GM10248 (cell line): ENCODE data around the gene PLCH1.

Source experiments
- CTCF ChIA-PET: fragments of 300-600 bp; sonication (Branson Sonifier 250); formaldehyde crosslinking; extraction: SDS; loops from one replicate; lab custom pipeline; 2021; ENCODE audit warnings: antibody characterized with exemption; lab: Yijun Ruan, JAX
- POLR2A ChIA-PET: fragments of 350-650 bp; sonication (Branson Sonifier 250); formaldehyde crosslinking; extraction: SDS; loops from one replicate; lab custom pipeline; 2020; ENCODE audit warnings: antibody characterized with exemption; lab: Yijun Ruan, JAX
- DNase-seq: peaks from one replicate; pipeline ENCODE4 v3.0.0; 2012; ENCODE audit errors: extremely low spot score
- TF ChIP-seq, protein P1 (sequence below): IDR thresholded peaks from 2 replicates; pipeline ENCODE4 v1.5.1; 2012; ENCODE audit warnings: mild to moderate bottlenecking, low read depth; ENCODE audit errors: extremely low read depth, missing control alignments, control extremely low read depth

The PLCH1 gene

GRCh38 chr3:155746703-155747102, 1.8 kb upstream of the PLCH1 start:
- DNase-seq: no peak
- TF ChIP-seq, protein P1, sequence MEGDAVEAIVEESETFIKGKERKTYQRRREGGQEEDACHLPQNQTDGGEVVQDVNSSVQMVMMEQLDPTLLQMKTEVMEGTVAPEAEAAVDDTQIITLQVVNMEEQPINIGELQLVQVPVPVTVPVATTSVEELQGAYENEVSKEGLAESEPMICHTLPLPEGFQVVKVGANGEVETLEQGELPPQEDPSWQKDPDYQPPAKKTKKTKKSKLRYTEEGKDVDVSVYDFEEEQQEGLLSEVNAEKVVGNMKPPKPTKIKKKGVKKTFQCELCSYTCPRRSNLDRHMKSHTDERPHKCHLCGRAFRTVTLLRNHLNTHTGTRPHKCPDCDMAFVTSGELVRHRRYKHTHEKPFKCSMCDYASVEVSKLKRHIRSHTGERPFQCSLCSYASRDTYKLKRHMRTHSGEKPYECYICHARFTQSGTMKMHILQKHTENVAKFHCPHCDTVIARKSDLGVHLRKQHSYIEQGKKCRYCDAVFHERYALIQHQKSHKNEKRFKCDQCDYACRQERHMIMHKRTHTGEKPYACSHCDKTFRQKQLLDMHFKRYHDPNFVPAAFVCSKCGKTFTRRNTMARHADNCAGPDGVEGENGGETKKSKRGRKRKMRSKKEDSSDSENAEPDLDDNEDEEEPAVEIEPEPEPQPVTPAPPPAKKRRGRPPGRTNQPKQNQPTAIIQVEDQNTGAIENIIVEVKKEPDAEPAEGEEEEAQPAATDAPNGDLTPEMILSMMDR: no peak
- CTCF ChIA-PET: interaction anchor here (1.2 kb wide), 1 partner anchor 12 kb away, joined by 3 read pairs; no protein-coding TSS in a partner anchor
- POLR2A ChIA-PET: no interaction called here

- ChIA-PET POLR2A (no interaction called here), CTCF (interaction anchor here (1.2 kb wide), 1 partner anchor 13 kb away, joined by 3 read pairs; no protein-coding TSS in a partner anchor)
Observed at GRCh38 chr3:155745795-155746550, 1.1 kb upstream of the PLCH1 start.

DNA sequence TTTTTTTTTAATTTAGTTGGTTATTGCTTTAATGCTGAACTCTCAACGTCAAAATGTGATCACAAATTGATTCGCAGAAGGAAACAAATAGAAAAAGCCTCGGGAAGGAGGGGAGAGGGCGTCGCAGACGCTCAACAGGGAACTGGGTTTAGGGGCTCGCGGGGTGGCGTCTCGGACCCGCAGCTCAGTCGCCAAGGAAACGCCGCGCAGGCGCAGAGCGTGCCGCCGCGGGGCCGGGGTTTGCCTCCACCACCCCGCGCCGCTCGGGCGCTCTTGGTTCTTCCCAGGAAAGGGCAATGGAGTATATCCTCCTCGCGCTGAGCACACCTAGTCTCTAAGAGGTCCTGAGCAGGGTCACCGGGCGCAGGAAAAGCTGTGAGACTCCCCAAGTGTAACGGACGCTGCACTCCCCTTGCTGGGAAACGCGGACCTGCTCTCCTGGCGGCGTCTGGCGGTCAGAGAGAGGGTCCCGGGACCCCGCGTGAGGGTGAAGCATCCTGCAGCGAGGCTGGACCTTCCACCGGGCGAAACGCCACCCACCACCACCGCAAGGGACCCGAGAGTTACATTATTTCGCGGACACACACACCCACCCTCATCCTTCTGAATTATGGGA, 753 bp downstream of the PLCH1 start:
- ChIA-PET POLR2A (no interaction called here), CTCF (interaction anchor here (1.1 to 1.7 kb wide), 2 partner anchors 31 to 62 kb away, joined by 3 read pairs; partner anchors contain the start of gene C3orf33)
- peak; percentile 63 for DNase-seq
- TF ChIP-seq, protein P1: no peak

More at GRCh38 chr3:155745795-155746550, 1.1 kb upstream of the PLCH1 start:
- no peak for DNase-seq
- TF ChIP-seq, protein P1: no peak

DNA sequence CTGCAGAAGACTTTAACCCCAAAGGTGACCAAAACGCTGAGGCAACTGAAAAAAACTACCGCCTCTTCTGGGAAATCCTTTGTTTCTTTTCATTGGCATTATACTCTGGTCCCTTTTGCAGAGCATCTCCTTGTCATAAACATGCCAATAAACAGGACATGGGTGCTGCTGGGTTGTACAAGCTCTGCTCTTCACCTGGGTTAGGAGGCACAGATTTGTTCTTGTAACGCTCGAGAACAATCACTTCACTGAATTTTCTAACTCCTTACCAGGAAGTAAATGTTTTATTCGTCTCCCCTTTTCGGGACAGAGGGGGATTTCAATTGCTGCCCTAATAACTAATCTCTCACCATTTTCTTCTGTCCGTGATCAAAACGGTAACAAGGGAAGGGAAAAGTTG, 1.3 kb downstream of the PLCH1 start:
- DNase-seq: no peak
- POLR2A ChIA-PET: no interaction called here
- TF ChIP-seq, protein P1: no peak
- CTCF ChIA-PET: interaction anchor here (1.1 to 1.7 kb wide), 3 partner anchors 31 to 62 kb away, joined by 3 read pairs; partner anchors contain the start of gene C3orf33

GRCh38 chr3:155742349-155742965, 2.4 kb downstream of the PLCH1 start:
- TF ChIP-seq, protein P1: no peak
- ChIA-PET CTCF (interaction anchor here (1.1 to 1.7 kb wide), 2 partner anchors 33 to 63 kb away, joined by 3 read pairs; partner anchors contain the start of gene C3orf33), POLR2A (no interaction called here)
- no peak for DNase-seq

DNA sequence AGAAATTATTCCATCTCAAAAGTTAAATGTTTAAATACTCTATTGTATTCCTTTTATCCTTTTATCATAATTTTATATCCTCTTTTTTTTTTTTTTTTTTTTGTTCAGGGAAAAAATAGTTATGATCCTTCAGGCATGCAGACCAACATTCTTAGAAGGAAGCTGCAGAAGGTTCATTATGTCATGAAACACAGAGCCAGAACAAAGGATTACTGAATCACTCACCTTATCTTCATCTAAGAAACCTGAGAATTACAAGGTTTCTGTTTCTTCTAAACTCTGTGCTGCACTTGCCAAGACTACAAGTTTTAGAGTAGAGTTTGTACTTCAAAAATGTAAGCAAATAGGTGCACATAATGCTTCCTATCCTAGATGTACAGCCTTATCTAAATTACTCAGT, 3.3 kb downstream of the PLCH1 start:
- no peak for DNase-seq
- ChIA-PET POLR2A (no interaction called here), CTCF (interaction anchor here (1.1 kb wide), 1 partner anchor 11 kb away, joined by 3 read pairs; no protein-coding TSS in a partner anchor)
- TF ChIP-seq, protein P1: no peak
